ENCODE data around the gene HECW1.

Gene HECW1

GRCh38 chr7:43530553-43531410 is 418.3 kb downstream of the HECW1 start:
- no peak for DNase-seq (ENCODE audit: low read depth in 4 of 4, low spot score in 1 of 4)

- no peak for DNase-seq (ENCODE audit: low read depth in 4 of 4, low spot score in 1 of 4)
Measured at GRCh38 chr7:43531700-43532099, 419.3 kb downstream of the HECW1 start.

DNA sequence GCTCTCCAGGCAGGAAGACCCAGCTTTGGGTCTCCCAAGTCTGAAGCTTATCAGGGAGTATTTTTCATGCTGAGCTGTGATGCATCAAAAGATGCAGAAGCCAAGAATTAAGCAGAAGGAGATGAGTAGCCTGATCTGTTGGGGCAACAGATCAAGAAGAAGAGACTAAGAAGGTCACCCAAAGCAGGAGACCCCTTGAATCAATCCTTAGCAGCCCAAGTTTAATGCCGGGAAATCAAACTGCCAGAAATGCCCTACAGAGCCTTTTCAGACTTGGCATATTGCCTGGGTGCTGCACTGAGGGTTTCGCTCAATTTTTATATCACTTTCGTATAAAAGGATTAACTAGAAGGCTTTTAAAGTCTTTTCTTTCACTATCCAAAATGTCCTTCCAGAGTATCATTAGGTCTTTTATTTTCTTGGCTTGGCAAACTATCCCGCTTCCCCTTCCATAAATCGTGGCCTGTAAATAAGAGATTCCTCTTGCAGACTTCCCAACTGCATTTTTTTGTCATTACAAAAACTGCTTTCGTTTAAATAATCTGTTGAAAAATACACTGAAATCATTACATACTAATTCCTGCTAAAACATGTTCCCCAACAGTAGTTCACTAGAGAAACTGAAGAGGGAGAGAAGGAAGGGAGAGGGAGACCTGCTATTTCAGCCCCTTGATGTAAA is 421.5 kb downstream of the HECW1 start:
- DNase-seq (ENCODE audit: low read depth in 4 of 4, low spot score in 1 of 4), result no peak

DNA sequence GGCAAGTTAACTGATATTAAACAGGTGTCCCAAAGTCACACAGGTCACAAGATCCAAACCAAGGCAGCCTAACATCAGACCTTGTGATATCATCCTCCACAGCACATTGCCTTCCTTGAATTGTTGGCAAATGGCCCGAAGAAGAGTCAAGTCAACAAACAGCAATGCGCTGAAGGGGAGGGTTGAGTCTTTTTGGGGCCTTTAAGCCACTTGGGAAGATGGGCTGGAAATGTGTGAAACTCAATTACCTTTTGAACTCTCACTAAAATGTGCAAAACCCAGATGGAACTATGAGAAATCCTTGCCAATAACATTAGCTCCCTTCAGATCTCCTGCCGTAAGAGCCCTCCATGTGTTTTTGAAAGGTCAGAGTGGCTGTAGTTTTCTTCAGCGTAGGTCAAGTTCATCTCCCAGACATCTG is 422.6 kb downstream of the HECW1 start:
- DNase-seq (ENCODE audit: low read depth in 4 of 4, low spot score in 1 of 4), result no peak

- DNase-seq (ENCODE audit: low read depth in 4 of 4, low spot score in 1 of 4), result no peak
Measured at GRCh38 chr7:43535810-43536585, 423.6 kb downstream of the HECW1 start.

DNA sequence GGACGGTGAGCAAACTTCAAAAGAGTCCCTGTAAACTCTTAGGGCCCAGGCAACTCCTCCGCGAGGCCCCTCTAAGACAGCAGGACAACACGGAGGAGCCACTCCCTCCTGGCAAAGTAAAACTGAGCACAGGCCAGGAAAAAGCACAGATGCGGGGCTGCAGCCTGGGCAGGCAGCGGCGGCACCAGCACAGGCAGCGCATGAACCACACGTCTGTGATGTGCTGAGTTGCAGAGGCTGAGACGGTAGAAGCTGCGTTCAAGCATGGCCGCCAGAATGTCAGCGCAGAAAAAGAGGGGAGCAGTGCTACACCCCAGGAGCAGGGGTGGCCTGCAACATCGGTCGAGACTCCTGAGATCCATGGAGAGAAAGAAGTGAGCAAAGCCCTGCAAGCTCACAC is 424.3 kb downstream of the HECW1 start:
- DNase-seq (ENCODE audit: low read depth in 4 of 4, low spot score in 1 of 4), result no peak

DNA sequence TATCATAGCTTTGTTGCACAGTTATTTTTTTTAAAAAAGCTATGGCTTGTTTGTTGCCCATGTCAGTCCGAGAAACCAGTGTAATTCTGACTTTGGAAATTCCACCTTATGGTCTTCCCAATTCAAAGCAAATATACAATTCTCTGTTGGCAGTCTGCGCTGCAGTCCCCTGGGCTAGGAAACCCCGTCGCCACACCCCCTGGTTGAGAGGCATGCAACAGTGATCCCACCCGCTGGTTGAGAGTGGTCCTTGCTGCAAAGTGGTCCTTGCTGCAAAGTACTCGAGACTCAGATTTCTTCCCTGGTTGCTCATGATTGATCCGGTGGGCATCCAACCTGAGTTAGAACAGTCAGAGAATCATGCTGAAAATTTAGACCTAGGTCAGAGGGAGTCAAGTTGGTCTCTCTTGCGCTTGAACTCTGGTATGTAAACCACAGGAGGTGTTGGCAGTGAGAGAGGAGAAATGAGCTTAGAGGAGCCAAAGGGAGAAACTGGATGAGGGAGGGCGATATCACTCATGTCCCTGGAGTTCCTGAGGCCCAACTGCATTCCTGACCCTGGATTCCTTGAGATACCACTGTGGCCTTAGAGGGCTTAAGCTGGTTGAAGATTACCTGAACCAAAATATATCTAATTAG is 425.4 kb downstream of the HECW1 start:
- no peak for DNase-seq (ENCODE audit: low read depth in 4 of 4, low spot score in 1 of 4)

GRCh38 chr7:43538404-43538771 is 425.9 kb downstream of the HECW1 start:
- no peak for DNase-seq (ENCODE audit: low read depth in 4 of 4, low spot score in 1 of 4)

- no peak for DNase-seq (ENCODE audit: low read depth in 4 of 4, low spot score in 1 of 4)
Measured at GRCh38 chr7:43540471-43540870, 428.0 kb downstream of the HECW1 start.

GRCh38 chr7:43542716-43543115 is 430.3 kb downstream of the HECW1 start:
- DNase-seq (ENCODE audit: low read depth in 4 of 4, low spot score in 1 of 4), result no peak

- DNase-seq (ENCODE audit: low read depth in 4 of 4, low spot score in 1 of 4), result no peak
Measured at GRCh38 chr7:43546231-43546630, 433.8 kb downstream of the HECW1 start.

DNA sequence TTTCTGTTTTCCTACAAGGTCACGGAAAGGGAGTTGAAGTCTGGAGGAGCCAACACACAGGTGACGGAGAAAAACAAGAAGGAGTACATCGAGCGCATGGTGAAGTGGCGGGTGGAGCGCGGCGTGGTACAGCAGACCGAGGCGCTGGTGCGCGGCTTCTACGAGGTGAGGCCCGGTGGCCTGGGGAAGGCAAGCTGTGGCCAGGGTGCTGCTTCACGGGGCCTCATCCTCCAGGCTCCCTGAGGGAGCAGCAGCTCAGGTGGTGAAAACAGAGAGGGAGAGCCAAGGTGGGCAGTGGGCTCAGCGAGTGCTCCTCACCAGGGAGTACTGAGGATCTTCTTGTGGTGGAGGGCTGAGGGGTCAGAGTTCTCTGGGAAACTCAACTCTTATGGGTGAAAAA is 438.0 kb downstream of the HECW1 start:
- no peak for DNase-seq (ENCODE audit: low read depth in 4 of 4, low spot score in 1 of 4)

GRCh38 chr7:43552122-43552521 is 439.7 kb downstream of the HECW1 start:
- no peak for DNase-seq (ENCODE audit: low read depth in 4 of 4, low spot score in 1 of 4)

DNA sequence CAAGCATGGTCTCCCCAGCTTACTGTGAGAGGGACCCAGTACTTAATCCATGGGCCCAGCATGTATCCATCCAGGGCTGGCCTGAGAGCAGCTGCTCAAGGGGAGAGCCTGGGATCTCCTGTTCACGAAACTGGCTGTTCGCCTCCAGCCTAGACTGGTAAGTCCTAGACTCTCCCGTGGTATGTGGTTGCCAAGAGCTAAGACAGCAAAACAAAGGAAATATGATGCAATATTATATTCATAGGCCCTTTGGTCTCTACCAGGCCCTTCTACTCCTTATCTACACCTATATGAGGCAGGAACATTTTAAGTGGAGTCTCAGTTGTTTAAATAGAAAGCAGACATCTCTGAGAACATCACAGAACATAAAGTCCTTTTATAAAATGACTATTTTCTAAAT is 441.6 kb downstream of the HECW1 start:
- DNase-seq (ENCODE audit: low read depth in 4 of 4, low spot score in 1 of 4), result no peak

- DNase-seq (ENCODE audit: low read depth in 4 of 4, low spot score in 1 of 4), result no peak
Measured at GRCh38 chr7:43554423-43554822, 442.0 kb downstream of the HECW1 start.

GRCh38 chr7:43557831-43558495 is 445.5 kb downstream of the HECW1 start:
- no peak for DNase-seq (ENCODE audit: low read depth in 4 of 4, low spot score in 1 of 4)

- no peak for DNase-seq (ENCODE audit: low read depth in 4 of 4, low spot score in 1 of 4)
Measured at GRCh38 chr7:43559171-43559945, 446.9 kb downstream of the HECW1 start.

DNA sequence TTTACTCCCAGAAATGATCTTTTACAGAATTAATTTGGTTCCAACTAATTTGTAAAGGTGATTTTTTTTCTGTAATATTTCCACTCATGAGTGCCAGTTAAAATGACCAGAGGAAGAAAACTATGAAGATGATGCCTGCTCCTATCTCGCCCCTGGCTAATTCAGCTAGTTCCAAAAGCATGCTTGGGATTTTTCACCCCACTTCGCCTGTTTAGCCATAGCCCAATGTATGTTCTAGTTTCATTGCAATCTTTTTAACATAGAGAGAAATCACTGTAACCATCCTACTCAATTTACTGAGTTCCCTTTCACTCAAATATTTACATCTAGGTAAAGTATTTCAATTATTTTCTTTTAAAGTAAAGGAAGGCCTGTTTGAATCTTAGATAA is 447.5 kb downstream of the HECW1 start:
- no peak for DNase-seq (ENCODE audit: low read depth in 4 of 4, low spot score in 1 of 4)

GRCh38 chr7:43560742-43561330 is 448.4 kb downstream of the HECW1 start:
- DNase-seq (ENCODE audit: low read depth in 4 of 4, low spot score in 1 of 4), result no peak

- no peak for DNase-seq (ENCODE audit: low read depth in 4 of 4, low spot score in 1 of 4)
Measured at GRCh38 chr7:43562383-43562782, 449.9 kb downstream of the HECW1 start.
